Duodenal mucosa (tissue), 2 donors: ENCODE results near the gene TGFBR2.
A peak's percentile ranks its signal among the peaks of the same experiment; 100 is the strongest.

ENCODE experiments used
- H3K27ac ChIP-seq: one replicate; pipeline ENCODE4 v1.7.0; 2013; ENCODE audit warnings: low read depth, low read length
- H3K27me3 ChIP-seq, 2 donors: one replicate each; pipeline ENCODE4 v1.7.0; 2013; ENCODE audit warnings: low read length in 2 of 2, control low read depth in 1 of 2; ENCODE audit not compliant: insufficient read depth in 2 of 2, control insufficient read depth in 1 of 2
- H3K36me3 ChIP-seq, 2 donors: one replicate each; pipeline ENCODE4 v1.7.0; 2013; ENCODE audit warnings: low read length in 2 of 2, control low read depth in 1 of 2; ENCODE audit not compliant: insufficient read depth in 2 of 2, control insufficient read depth in 1 of 2
- H3K4me1 ChIP-seq, 2 donors: one replicate each; pipeline ENCODE4 v1.7.0; 2013; ENCODE audit warnings: low read length in 2 of 2, control low read depth in 1 of 2; ENCODE audit not compliant: insufficient read depth in 2 of 2, control insufficient read depth in 1 of 2
- H3K4me3 ChIP-seq, 2 donors: one replicate each; pipeline ENCODE4 v1.7.0; 2013; ENCODE audit warnings: low read length in 2 of 2, low read depth in 1 of 2
- H3K9ac ChIP-seq, 2 donors: one replicate each; pipeline ENCODE4 v1.7.0; 2013; ENCODE audit warnings: low read length in 2 of 2, low read depth in 1 of 2
- H3K9me3 ChIP-seq, 2 donors: one replicate each; pipeline ENCODE4 v1.7.0; 2013; ENCODE audit warnings: low read length in 2 of 2, control low read depth in 1 of 2; ENCODE audit not compliant: control insufficient read depth in 1 of 2

TGFBR2 gene

GRCh38 chr3:30583973-30584372 is 22.4 kb upstream of the TGFBR2 start:
- no peak overlapping the region for H3K27ac ChIP-seq
- no peaks in the 10 kb centered on the region for H3K36me3 ChIP-seq

GRCh38 chr3:30585654-30586053 is 20.7 kb upstream of the TGFBR2 start:
- no peaks in the 10 kb centered on the region for H3K27me3 ChIP-seq
- no peak overlapping the region for H3K4me3 ChIP-seq
- H3K9me3 ChIP-seq: no peaks in the 10 kb centered on the region
- H3K36me3 ChIP-seq: no peaks in the 10 kb centered on the region
- H3K9ac ChIP-seq: no peak overlapping the region
- no peak overlapping the region for H3K27ac ChIP-seq
- H3K4me1 ChIP-seq: peaks cover 10 to 28% of the 10 kb centered on the region in 2 donors

More at GRCh38 chr3:30583973-30584372, 22.4 kb upstream of the TGFBR2 start:
- no peaks in the 10 kb centered on the region for H3K27me3 ChIP-seq
- H3K9me3 ChIP-seq: no peaks in the 10 kb centered on the region
- peak overlapping the region in 1 of 2 donors; percentile 4 for H3K4me3 ChIP-seq
- H3K9ac ChIP-seq: no peak overlapping the region
- peaks cover 10 to 34% of the 10 kb centered on the region in 2 donors for H3K4me1 ChIP-seq

GRCh38 chr3:30586096-30586805 is 20.1 kb upstream of the TGFBR2 start:
- Histone ChIP-seq H3K27ac (no peak overlapping the region), H3K9me3 (no peaks in the 10 kb centered on the region), H3K27me3 (no peaks in the 10 kb centered on the region), H3K4me1 (peaks cover 10 to 28% of the 10 kb centered on the region in 2 donors), H3K9ac (no peak overlapping the region), H3K36me3 (no peaks in the 10 kb centered on the region), H3K4me3 (no peak overlapping the region)

- H3K27ac ChIP-seq: no peak overlapping the region
- no peak overlapping the region for H3K9ac ChIP-seq
- H3K36me3 ChIP-seq: no peaks in the 10 kb centered on the region
- peaks cover 10 to 28% of the 10 kb centered on the region in 2 donors for H3K4me1 ChIP-seq
- no peak overlapping the region for H3K4me3 ChIP-seq
- no peaks in the 10 kb centered on the region for H3K9me3 ChIP-seq
- H3K27me3 ChIP-seq: no peaks in the 10 kb centered on the region
Measured at GRCh38 chr3:30586806-30587486, 19.5 kb upstream of the TGFBR2 start.

- no peaks in the 10 kb centered on the region for H3K27me3 ChIP-seq
- H3K9ac ChIP-seq: no peak overlapping the region
- H3K9me3 ChIP-seq: no peaks in the 10 kb centered on the region
- peaks cover 10 to 28% of the 10 kb centered on the region in 2 donors for H3K4me1 ChIP-seq
- no peak overlapping the region for H3K4me3 ChIP-seq
- H3K36me3 ChIP-seq: no peaks in the 10 kb centered on the region
- H3K27ac ChIP-seq: no peak overlapping the region
Measured at GRCh38 chr3:30587904-30588303, 18.5 kb upstream of the TGFBR2 start.

GRCh38 chr3:30596152-30596551 is 10.2 kb upstream of the TGFBR2 start:
- peaks cover 8 to 18% of the 10 kb centered on the region in 2 donors for H3K4me1 ChIP-seq
- H3K9me3 ChIP-seq: no peaks in the 10 kb centered on the region
- H3K9ac ChIP-seq: no peak overlapping the region
- no peak overlapping the region for H3K4me3 ChIP-seq
- no peaks in the 10 kb centered on the region for H3K36me3 ChIP-seq
- no peak overlapping the region for H3K27ac ChIP-seq
- no peaks in the 10 kb centered on the region for H3K27me3 ChIP-seq

GRCh38 chr3:30597131-30597768 is 9.2 kb upstream of the TGFBR2 start:
- Histone ChIP-seq H3K27ac (no peak overlapping the region), H3K36me3 (no peaks in the 10 kb centered on the region), H3K4me1 (peaks cover 8 to 18% of the 10 kb centered on the region in 2 donors), H3K9me3 (no peaks in the 10 kb centered on the region), H3K4me3 (peak overlapping the region in 1 of 2 donors; percentile 6), H3K27me3 (no peaks in the 10 kb centered on the region), H3K9ac (no peak overlapping the region)

- H3K36me3 ChIP-seq: no peaks in the 10 kb centered on the region
- H3K9me3 ChIP-seq: no peaks in the 10 kb centered on the region
- no peak overlapping the region for H3K27ac ChIP-seq
- H3K9ac ChIP-seq: no peak overlapping the region
- peaks cover 8 to 18% of the 10 kb centered on the region in 2 donors for H3K4me1 ChIP-seq
- H3K27me3 ChIP-seq: no peaks in the 10 kb centered on the region
- peak overlapping the region in 1 of 2 donors; percentile 6 for H3K4me3 ChIP-seq
Measured at GRCh38 chr3:30597769-30598134, 8.6 kb upstream of the TGFBR2 start.

GRCh38 chr3:30598668-30599545 is 7.5 kb upstream of the TGFBR2 start:
- Histone ChIP-seq H3K4me1 (peaks cover 8 to 18% of the 10 kb centered on the region in 2 donors), H3K9me3 (no peaks in the 10 kb centered on the region), H3K27ac (no peak overlapping the region), H3K27me3 (no peaks in the 10 kb centered on the region), H3K9ac (no peak overlapping the region), H3K4me3 (no peak overlapping the region), H3K36me3 (no peaks in the 10 kb centered on the region)
